ENCODE results near the gene UFSP1.
A peak's percentile ranks its signal among the peaks of the same experiment; 100 is the strongest.
"Not testable (repeated sequence)": the region's sequence is repeated elsewhere in the genome, so short reads cannot be mapped to it uniquely, and the experiment has no call there.

Gene UFSP1

GRCh38 chr7:100854899-100855298 is 34.6 kb downstream of the UFSP1 start:
- not testable (repeated sequence) for DNase-seq

- no peak for DNase-seq
Observed at GRCh38 chr7:100854146-100854895, 35.2 kb downstream of the UFSP1 start.

GRCh38 chr7:100852048-100852872 is 37.3 kb downstream of the UFSP1 start, which contains the start of gene SLC12A9:
TSS of gene SLC12A9 (plus strand) at chr7:100852713. CDS start at chr7:100854198, 1,485 bp downstream.
- peak; percentile 69 to 88 (median 77) for DNase-seq

GRCh38 chr7:100847360-100847759 is 42.2 kb downstream of the UFSP1 start:
- no peak for DNase-seq

GRCh38 chr7:100840470-100841100 is 48.9 kb downstream of the UFSP1 start:
- DNase-seq = no peak

- DNase-seq = no peak
Observed at GRCh38 chr7:100839361-100839760, 50.2 kb downstream of the UFSP1 start.
